AG04449 (cell line): ENCODE measurements around the gene WWTR1.

Experiments
- CTCF ChIA-PET: fragments of 350-600 bp; formaldehyde crosslinking; extraction: SDS; loops from one replicate; lab custom pipeline; 2021; ENCODE audit warnings: antibody characterized with exemption; lab: Yijun Ruan, JAX
- POLR2A ChIA-PET: fragments of 400-600, 350-600 bp; formaldehyde crosslinking; extraction: SDS; loops from one replicate; lab custom pipeline; 2020; ENCODE audit warnings: antibody characterized with exemption, inconsistent platforms; lab: Yijun Ruan, JAX
- DNase-seq: peaks from one replicate; pipeline ENCODE4 v3.0.0-alpha.2; 2010; ENCODE audit warnings: low read depth, low spot score
- H3K4me3 ChIP-seq: 2 replicates; pipeline ENCODE4 v1.5.1; 2011; ENCODE audit warnings: low read depth, mild to moderate bottlenecking, control low read depth, low read length
- TF ChIP-seq, protein P1 (sequence below): IDR thresholded peaks from one replicate; pipeline ENCODE4 v1.5.1; 2011; ENCODE audit warnings: mild to moderate bottlenecking, moderate library complexity, low read length, control low read depth, inconsistent platforms; ENCODE audit not compliant: insufficient read depth; ENCODE audit errors: missing control alignments

WWTR1 gene

DNA sequence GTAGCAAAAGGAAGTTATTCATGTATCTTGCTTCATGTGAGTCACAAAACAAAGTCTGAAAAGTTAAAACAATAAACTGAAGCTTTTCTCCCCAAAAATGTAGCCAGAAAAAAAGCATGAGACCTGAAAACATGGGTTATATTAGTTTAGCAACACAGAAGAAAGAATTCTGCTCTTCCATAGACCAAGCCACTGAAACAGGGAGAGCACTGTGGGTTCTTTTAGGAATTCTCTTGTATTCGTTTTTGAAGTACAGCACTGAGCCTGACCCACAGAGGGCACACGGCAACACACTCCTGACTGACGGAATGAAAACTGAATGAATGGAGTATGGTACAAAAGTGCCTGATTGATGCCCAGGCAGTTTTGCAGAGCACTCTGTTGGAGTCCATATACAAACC lies 116.7 kb downstream of the WWTR1 start:
- CTCF ChIA-PET = interaction anchor here (0.7 to 2.8 kb wide), 14 partner anchors 10 to 267 kb away, joined by 3 to 16 read pairs (median 4); partner anchors contain the start of gene COMMD2
- DNase-seq = no peak
- POLR2A ChIA-PET = interaction anchor here (0.8 to 2.5 kb wide), 6 partner anchors 13 to 116 kb away, joined by 3 to 21 read pairs (median 4); partner anchors contain the start of gene WWTR1
- no peak overlapping the region for H3K4me3 ChIP-seq
- TF ChIP-seq, protein P1, sequence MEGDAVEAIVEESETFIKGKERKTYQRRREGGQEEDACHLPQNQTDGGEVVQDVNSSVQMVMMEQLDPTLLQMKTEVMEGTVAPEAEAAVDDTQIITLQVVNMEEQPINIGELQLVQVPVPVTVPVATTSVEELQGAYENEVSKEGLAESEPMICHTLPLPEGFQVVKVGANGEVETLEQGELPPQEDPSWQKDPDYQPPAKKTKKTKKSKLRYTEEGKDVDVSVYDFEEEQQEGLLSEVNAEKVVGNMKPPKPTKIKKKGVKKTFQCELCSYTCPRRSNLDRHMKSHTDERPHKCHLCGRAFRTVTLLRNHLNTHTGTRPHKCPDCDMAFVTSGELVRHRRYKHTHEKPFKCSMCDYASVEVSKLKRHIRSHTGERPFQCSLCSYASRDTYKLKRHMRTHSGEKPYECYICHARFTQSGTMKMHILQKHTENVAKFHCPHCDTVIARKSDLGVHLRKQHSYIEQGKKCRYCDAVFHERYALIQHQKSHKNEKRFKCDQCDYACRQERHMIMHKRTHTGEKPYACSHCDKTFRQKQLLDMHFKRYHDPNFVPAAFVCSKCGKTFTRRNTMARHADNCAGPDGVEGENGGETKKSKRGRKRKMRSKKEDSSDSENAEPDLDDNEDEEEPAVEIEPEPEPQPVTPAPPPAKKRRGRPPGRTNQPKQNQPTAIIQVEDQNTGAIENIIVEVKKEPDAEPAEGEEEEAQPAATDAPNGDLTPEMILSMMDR = peak; percentile 28

DNA sequence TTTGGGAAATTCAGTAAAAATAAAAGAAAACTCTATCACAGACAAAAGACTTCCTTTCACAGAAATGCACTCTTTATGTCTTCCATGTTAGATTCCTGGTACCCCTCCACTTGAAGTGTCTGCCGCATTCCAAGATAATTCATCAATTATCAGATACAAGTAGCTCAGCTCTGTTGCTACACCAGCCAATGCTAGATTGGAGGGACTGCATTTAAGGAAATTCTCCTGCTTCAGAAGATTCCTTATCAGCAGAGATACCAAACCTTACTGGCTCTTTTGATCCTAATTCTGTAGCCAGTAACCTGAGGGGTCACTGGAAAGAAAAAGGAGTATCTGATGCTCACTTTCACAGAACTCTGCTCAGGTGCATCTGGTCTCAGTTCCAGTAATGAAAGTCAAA lies 119.5 kb downstream of the WWTR1 start:
- ChIA-PET CTCF (interaction anchor here (1.0 kb wide), 1 partner anchor 8 kb away, joined by 5 read pairs; no protein-coding TSS in a partner anchor), POLR2A (no interaction called here)
- DNase-seq = no peak
- TF ChIP-seq, protein P1 = no peak
- H3K4me3 ChIP-seq = no peak overlapping the region

DNA sequence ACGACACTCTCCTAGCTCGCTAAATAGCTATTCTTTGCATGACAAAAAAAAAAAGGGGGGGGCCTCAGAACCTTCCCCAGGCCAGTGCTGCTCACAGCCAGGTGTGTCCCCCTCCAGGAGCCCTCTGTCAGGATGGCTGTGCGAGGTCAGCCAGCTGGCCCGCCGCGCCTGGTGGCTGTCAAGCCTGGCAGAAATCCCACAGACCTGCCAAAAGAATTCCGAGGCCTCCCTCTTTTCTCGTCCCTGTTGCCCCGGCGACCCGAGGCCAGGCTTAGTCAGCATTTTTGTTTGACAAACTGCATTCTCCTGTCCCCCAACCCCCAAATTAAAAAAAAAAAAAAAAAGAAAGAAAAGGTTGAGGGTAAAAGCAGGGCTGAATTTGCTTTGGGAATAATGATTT lies 121.4 kb downstream of the WWTR1 start:
- POLR2A ChIA-PET = interaction anchor here (2.6 kb wide), 1 partner anchor 121 kb away, joined by 19 read pairs; the partner anchor contains the start of gene WWTR1
- TF ChIP-seq, protein P1 = no peak
- H3K4me3 ChIP-seq = no peak overlapping the region
- CTCF ChIA-PET = interaction anchor here (0.7 to 1.3 kb wide), 4 partner anchors 12 to 181 kb away, joined by 3 to 5 read pairs (median 4); no protein-coding TSS in a partner anchor
- no peak for DNase-seq

DNA sequence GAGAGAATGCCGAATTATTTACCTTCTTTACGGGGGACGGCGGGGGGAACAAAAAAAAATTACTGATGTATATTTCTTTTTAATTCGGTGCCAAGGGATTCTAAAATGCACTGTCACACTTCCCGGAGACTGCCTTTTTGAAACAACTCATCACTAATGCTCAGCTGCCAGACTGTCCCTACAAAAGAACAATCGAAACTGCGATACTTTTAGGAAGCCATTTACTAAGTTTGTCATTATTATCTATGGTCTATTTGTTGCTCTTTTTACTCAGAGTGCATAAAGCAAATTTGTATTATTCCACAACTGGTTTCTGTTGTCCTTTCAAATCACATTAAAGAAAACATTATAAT lies 122.5 kb downstream of the WWTR1 start:
- H3K4me3 ChIP-seq = peak overlapping the region; percentile 26; the same call in 1 of the 2 replicates
- TF ChIP-seq, protein P1 = no peak
- CTCF ChIA-PET = interaction anchor here (0.9 to 2.0 kb wide), 6 partner anchors 20 to 243 kb away, joined by 3 to 9 read pairs (median 4); partner anchors contain the start of gene WWTR1
- DNase-seq = no peak
- POLR2A ChIA-PET = interaction anchor here (0.8 to 2.6 kb wide), 5 partner anchors 13 to 217 kb away, joined by 3 to 19 read pairs (median 3); partner anchors contain the start of genes COMMD2 and WWTR1

DNA sequence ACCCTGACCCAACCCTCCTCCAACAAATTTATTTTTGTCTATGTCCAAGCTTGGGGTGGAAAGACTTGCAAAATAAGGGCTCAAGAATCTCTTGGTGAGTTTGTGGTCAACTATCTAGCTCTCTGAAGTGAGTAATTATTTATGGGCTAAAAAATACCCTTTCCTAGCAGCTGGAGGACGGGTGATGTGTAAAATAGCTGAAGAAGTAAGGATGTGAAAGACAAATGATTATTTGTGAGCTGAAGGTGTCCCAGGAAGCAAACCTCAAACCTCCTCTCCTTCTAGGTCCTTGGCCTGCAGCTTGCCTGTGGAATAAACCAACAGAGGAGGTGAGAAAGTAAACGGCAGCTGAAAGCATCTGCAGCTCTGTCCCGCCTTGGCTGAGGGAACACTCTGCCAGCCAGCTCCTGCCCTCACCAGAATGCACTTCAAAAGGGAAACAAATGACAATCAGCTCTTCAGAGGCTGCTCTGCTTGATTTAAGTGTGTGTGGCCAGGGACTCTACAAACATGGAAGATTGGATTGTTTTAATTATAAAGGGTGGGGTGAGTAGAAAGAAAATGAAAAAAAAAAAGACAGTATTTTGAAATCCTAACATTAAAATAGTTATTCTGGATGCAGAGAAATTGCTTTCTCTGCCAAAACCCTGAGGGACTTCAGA lies 123.0 kb downstream of the WWTR1 start:
- ChIA-PET CTCF (interaction anchor here (0.6 to 2.5 kb wide), 10 partner anchors 11 to 243 kb away, joined by 3 to 11 read pairs (median 4); partner anchors contain the start of gene WWTR1), POLR2A (interaction anchor here (0.6 to 2.6 kb wide), 7 partner anchors 13 to 217 kb away, joined by 3 to 19 read pairs (median 4); partner anchors contain the start of genes COMMD2 and WWTR1)
- no peak for DNase-seq
- no peak overlapping the region; the same call in 1 of the 2 replicates for H3K4me3 ChIP-seq
- TF ChIP-seq, protein P1 = no peak

DNA sequence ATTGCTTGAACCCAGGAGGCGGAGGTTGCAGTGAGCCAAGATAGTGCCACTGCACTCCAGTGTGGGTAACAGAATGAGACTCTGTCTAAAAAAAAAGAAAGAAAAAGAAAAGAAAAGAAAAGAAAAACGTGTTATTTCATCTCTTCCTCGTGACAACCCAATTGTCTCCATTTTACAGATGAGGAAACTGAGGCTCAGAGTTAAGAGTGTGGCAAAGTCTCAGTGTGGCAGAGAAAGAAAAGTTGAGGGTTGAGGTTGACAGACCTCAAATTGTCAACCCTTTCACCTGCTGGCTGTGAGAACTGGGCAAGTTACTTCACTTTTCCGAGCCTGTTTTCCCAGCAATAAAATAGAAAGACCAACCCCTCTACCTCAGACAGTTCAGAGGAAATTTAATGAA lies 123.7 kb downstream of the WWTR1 start:
- DNase-seq = no peak
- TF ChIP-seq, protein P1 = no peak
- CTCF ChIA-PET = interaction anchor here (0.6 to 4.3 kb wide), 14 partner anchors 11 to 244 kb away, joined by 3 to 90 read pairs (median 4); partner anchors contain the start of genes COMMD2 and WWTR1
- POLR2A ChIA-PET = interaction anchor here (0.8 to 2.6 kb wide), 4 partner anchors 46 to 168 kb away, joined by 3 to 19 read pairs (median 6); partner anchors contain the start of gene WWTR1
- H3K4me3 ChIP-seq = no peak overlapping the region
